Measurements from ENCODE around the gene CSRNP3.

The CSRNP3 gene

GRCh38 chr2:165469417-165469816, at the start of gene CSRNP3:
Gene CSRNP3 (plus strand): TSS chr2:165469698. CDS start chr2:165595066, 125,368 bp downstream.
- DNase-seq: no peak

GRCh38 chr2:165420231-165420630, 49.3 kb upstream of the CSRNP3 start:
- DNase-seq: no peak

GRCh38 chr2:165423081-165423480, 46.4 kb upstream of the CSRNP3 start:
- no peak for DNase-seq

- no peak for DNase-seq
Measured at GRCh38 chr2:165425556-165425955, 43.9 kb upstream of the CSRNP3 start.

GRCh38 chr2:165427686-165428085, 41.8 kb upstream of the CSRNP3 start:
- DNase-seq: no peak

GRCh38 chr2:165428926-165429325, 40.6 kb upstream of the CSRNP3 start:
- DNase-seq: no peak

- no peak for DNase-seq
Measured at GRCh38 chr2:165431014-165431413, 38.5 kb upstream of the CSRNP3 start.

GRCh38 chr2:165432234-165432966, 37.1 kb upstream of the CSRNP3 start:
- no peak for DNase-seq

- no peak for DNase-seq
Measured at GRCh38 chr2:165434865-165435496, 34.5 kb upstream of the CSRNP3 start.

GRCh38 chr2:165435611-165436010, 33.9 kb upstream of the CSRNP3 start:
- no peak for DNase-seq

GRCh38 chr2:165436559-165436958, 32.9 kb upstream of the CSRNP3 start:
- no peak for DNase-seq

- no peak for DNase-seq
Measured at GRCh38 chr2:165440367-165440766, 29.1 kb upstream of the CSRNP3 start.

GRCh38 chr2:165443511-165443910, 26.0 kb upstream of the CSRNP3 start:
- no peak for DNase-seq

- DNase-seq: no peak
Measured at GRCh38 chr2:165448406-165448805, 21.1 kb upstream of the CSRNP3 start.

GRCh38 chr2:165450156-165450555, 19.3 kb upstream of the CSRNP3 start:
- no peak for DNase-seq

GRCh38 chr2:165452327-165452726, 17.2 kb upstream of the CSRNP3 start:
- DNase-seq: no peak

GRCh38 chr2:165453561-165454094, 15.9 kb upstream of the CSRNP3 start:
- no peak for DNase-seq

- DNase-seq: no peak
Measured at GRCh38 chr2:165454905-165455304, 14.6 kb upstream of the CSRNP3 start.

GRCh38 chr2:165456027-165456426, 13.5 kb upstream of the CSRNP3 start:
- no peak for DNase-seq

GRCh38 chr2:165462443-165462842, 7.1 kb upstream of the CSRNP3 start:
- DNase-seq: no peak

GRCh38 chr2:165466386-165466785, 3.1 kb upstream of the CSRNP3 start:
- DNase-seq: no peak

- no peak for DNase-seq
Measured at GRCh38 chr2:165467921-165468320, 1.6 kb upstream of the CSRNP3 start.

GRCh38 chr2:165470361-165470760, 863 bp downstream of the CSRNP3 start:
- DNase-seq: no peak

GRCh38 chr2:165471349-165471950, 2.0 kb downstream of the CSRNP3 start:
- no peak for DNase-seq
